Spleen (tissue), 7 donors: ENCODE results near the gene ADCY4.

ENCODE experiments used
- POLR2AphosphoS5 ChIP-seq, 3 donors: sonication (generic); formaldehyde crosslinking; IDR thresholded peaks; one replicate each; pipeline ENCODE4 v1.5.1; 2017; ENCODE audit warnings: antibody characterized with exemption in 3 of 3
- TF ChIP-seq, protein P1 (sequence below), 11 experiments: fragments of 200-600 bp in 7 of 11; fragments of 450-650 bp in 4 of 11; sonication (generic) in 4 of 11; IDR thresholded peaks in 8 of 11; conservative IDR thresholded peaks in 3 of 11; 1 replicate in 7 of 11; 2 replicates in 4 of 11; pipeline versions ENCODE4 v1.4.0 to v1.8.0; 2016 to 2021; ENCODE audit warnings: antibody characterized with exemption in 11 of 11, inconsistent platforms in 4 of 11, mild to moderate bottlenecking in 1 of 11
- donor health status: DM: no; HTN: no; CAD: no; lungs with moderate emphysema.
- donor health status: DM: no; HTN: no; CAD: no.
- donor health status: DM: no; HTN: no; CAD: no.

DNA sequence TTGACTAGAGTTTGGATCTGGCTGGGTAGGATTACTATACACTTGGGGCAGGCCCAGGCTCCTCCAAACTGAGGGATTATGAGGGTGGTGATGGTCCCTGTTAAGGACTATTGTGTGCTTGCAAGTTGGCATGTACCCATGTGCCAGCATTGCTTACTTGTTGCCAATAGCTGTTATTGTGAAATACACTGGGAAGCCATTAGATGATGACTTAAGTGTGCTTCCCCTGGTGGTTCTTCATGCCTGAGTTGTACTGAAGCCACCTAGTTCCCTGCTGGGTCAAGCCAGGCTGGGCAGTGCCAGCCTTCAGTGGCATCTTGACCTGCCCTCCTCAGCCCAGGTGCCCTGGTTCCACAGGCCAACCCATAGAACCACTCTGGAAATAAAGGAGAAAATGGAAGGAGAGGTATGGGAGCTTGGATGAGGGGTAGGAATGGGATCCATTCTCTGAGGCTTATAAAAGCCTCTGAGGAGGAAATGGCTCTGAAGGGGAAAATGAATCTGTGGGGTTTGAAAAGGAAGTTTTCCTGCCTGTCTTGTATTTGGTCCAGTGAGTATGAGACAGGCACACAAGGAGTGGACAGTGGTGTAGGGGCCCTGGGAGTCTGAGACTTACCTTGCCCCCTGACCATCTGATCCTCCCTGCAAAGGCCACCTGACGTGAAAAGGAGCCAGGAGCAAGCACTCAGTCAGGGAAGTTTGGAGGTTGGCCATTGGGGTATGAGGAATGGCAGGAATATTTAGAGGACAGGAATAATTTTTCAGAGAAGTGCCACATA, 22.8 kb downstream of the ADCY4 start:
- no peak for TF ChIP-seq POLR2AphosphoS5 (IDR thresholded peaks at IDR 0.05)
- TF ChIP-seq, protein P1, sequence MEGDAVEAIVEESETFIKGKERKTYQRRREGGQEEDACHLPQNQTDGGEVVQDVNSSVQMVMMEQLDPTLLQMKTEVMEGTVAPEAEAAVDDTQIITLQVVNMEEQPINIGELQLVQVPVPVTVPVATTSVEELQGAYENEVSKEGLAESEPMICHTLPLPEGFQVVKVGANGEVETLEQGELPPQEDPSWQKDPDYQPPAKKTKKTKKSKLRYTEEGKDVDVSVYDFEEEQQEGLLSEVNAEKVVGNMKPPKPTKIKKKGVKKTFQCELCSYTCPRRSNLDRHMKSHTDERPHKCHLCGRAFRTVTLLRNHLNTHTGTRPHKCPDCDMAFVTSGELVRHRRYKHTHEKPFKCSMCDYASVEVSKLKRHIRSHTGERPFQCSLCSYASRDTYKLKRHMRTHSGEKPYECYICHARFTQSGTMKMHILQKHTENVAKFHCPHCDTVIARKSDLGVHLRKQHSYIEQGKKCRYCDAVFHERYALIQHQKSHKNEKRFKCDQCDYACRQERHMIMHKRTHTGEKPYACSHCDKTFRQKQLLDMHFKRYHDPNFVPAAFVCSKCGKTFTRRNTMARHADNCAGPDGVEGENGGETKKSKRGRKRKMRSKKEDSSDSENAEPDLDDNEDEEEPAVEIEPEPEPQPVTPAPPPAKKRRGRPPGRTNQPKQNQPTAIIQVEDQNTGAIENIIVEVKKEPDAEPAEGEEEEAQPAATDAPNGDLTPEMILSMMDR (IDR thresholded peaks at IDR 0.05 in 8 of 11, conservative IDR thresholded peaks at IDR 0.05 in 3 of 11) = peak in 1 of 11 experiments; percentile 23
